Suprapubic skin (tissue), 4 donors: ENCODE measurements around the gene SZT2.

Source experiments
- POLR2A ChIP-seq, 2 donors: fragments of 450-650 bp; IDR thresholded peaks; one replicate each; pipeline ENCODE4 v1.6.1; 2017; ENCODE audit warnings: antibody characterized with exemption in 2 of 2, mild to moderate bottlenecking in 2 of 2, moderate library complexity in 2 of 2
- POLR2AphosphoS5 ChIP-seq, 3 donors: sonication (generic); formaldehyde crosslinking; IDR thresholded peaks; one replicate each; pipeline ENCODE4 v1.6.1; 2017; ENCODE audit warnings: antibody characterized with exemption in 3 of 3
- TF ChIP-seq, protein P1 (sequence below), 2 donors: fragments of 200-600 bp in 1 of 2; fragments of 450-650 bp in 1 of 2; sonication (generic) in 1 of 2; IDR thresholded peaks; one replicate each; pipeline ENCODE4 v1.5.1; 2016 to 2019; ENCODE audit warnings: antibody characterized with exemption in 2 of 2, mild to moderate bottlenecking in 1 of 2, moderate library complexity in 1 of 2

DNA sequence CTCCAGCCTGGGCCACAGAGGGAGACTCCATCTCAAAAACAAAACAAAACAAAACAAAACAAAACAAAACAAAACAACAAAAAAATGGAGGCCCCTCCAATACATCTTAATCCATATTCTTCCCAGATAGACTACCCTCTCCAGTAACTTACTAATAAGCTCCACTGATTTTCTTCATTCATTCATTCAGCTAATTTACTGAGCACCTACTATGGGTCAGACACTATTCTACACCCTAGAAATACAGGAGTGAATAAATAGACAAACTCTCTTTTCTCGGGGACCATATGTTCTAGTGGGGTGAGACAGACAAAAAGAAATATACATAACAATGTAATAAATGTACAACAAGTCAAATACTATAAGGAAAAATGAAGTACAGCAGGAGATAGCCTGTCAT, 38.7 kb upstream of the SZT2 start:
- no peak for TF ChIP-seq POLR2A (IDR thresholded peaks at IDR 0.05)
- TF ChIP-seq, protein P1, sequence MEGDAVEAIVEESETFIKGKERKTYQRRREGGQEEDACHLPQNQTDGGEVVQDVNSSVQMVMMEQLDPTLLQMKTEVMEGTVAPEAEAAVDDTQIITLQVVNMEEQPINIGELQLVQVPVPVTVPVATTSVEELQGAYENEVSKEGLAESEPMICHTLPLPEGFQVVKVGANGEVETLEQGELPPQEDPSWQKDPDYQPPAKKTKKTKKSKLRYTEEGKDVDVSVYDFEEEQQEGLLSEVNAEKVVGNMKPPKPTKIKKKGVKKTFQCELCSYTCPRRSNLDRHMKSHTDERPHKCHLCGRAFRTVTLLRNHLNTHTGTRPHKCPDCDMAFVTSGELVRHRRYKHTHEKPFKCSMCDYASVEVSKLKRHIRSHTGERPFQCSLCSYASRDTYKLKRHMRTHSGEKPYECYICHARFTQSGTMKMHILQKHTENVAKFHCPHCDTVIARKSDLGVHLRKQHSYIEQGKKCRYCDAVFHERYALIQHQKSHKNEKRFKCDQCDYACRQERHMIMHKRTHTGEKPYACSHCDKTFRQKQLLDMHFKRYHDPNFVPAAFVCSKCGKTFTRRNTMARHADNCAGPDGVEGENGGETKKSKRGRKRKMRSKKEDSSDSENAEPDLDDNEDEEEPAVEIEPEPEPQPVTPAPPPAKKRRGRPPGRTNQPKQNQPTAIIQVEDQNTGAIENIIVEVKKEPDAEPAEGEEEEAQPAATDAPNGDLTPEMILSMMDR (IDR thresholded peaks at IDR 0.05): no peak
- no peak for TF ChIP-seq POLR2AphosphoS5 (IDR thresholded peaks at IDR 0.05)
